MM.1S (cell line): ENCODE measurements around the gene ADCY3.

ENCODE experiments used
- DNase-seq: peaks from one replicate; pipeline ENCODE4 v3.0.0-alpha.2; 2015
- H2AFZ ChIP-seq: fragments of 300-600 bp; sonication (generic); 2 replicates; pipeline ENCODE4 v1.6.0; 2016; ENCODE audit warnings: antibody characterized with exemption, low read length
- H3F3A ChIP-seq: fragments of 300-600 bp; sonication (generic); 2 replicates; pipeline ENCODE4 v1.6.1; 2016; ENCODE audit warnings: mild to moderate bottlenecking, antibody characterized with exemption, low read length, moderate library complexity, mixed read lengths; ENCODE audit not compliant: insufficient read depth
- H3K27ac ChIP-seq: fragments of 300-600 bp; sonication (generic); 2 replicates; pipeline ENCODE4 v1.5.1; 2016; ENCODE audit warnings: mild to moderate bottlenecking, low read length
- H3K27me3 ChIP-seq: fragments of 300-600 bp; sonication (generic); replicated peaks from 2 replicates; pipeline ENCODE4 v1.6.0; 2016; ENCODE audit warnings: low read length; ENCODE audit not compliant: insufficient read depth
- H3K36me3 ChIP-seq: fragments of 300-600 bp; sonication (generic); replicated peaks from 2 replicates; pipeline ENCODE4 v1.6.1; 2016; ENCODE audit warnings: mild to moderate bottlenecking, low read length, mixed read lengths; ENCODE audit not compliant: insufficient read depth
- H3K4me1 ChIP-seq: fragments of 300-600 bp; sonication (generic); 2 replicates; pipeline ENCODE4 v1.6.1; 2016; ENCODE audit warnings: low read length, mixed read lengths
- H3K4me2 ChIP-seq: fragments of 300-600 bp; sonication (generic); 2 replicates; pipeline ENCODE4 v1.6.0; 2016; ENCODE audit warnings: low read depth, low read length
- H3K4me3 ChIP-seq: fragments of 300-600 bp; sonication (generic); 2 replicates; pipeline ENCODE4 v1.5.1; 2016; ENCODE audit warnings: low read length, mixed read lengths
- H3K79me2 ChIP-seq: fragments of 300-600 bp; sonication (generic); 2 replicates; pipeline ENCODE4 v1.6.1; 2016; ENCODE audit warnings: mixed run types, low read length, mixed read lengths
- H3K9ac ChIP-seq: fragments of 300-600 bp; sonication (generic); 2 replicates; pipeline ENCODE4 v1.6.1; 2016; ENCODE audit warnings: low read length, mixed read lengths
- H3K9me2 ChIP-seq: fragments of 300-600 bp; sonication (generic); replicated peaks from 2 replicates; pipeline ENCODE4 v1.6.1; 2016; ENCODE audit warnings: mild to moderate bottlenecking, low read length, mixed read lengths; ENCODE audit not compliant: insufficient read depth
- H3K9me3 ChIP-seq: fragments of 300-600 bp; sonication (generic); replicated peaks from 2 replicates; pipeline ENCODE4 v1.6.1; 2016; ENCODE audit warnings: mild to moderate bottlenecking, low read length, mixed read lengths; ENCODE audit not compliant: insufficient read depth
- H4K20me1 ChIP-seq: fragments of 300-600 bp; sonication (generic); 2 replicates; pipeline ENCODE4 v1.6.1; 2016; ENCODE audit warnings: mild to moderate bottlenecking, low read length, moderate library complexity, mixed read lengths; ENCODE audit not compliant: insufficient read depth
- EZH2 ChIP-seq: fragments of 300-600 bp; sonication (generic); optimal IDR thresholded peaks from 2 replicates; pipeline ENCODE3; 2017; ENCODE audit warnings: low read depth, mild to moderate bottlenecking, antibody characterized with exemption, low read length, mixed read lengths
- EZH2phosphoT487 ChIP-seq: fragments of 300-600 bp; sonication (generic); IDR thresholded peaks from 2 replicates; pipeline ENCODE4 v1.6.1; 2018; ENCODE audit warnings: antibody characterized with exemption, low read length
- TF ChIP-seq, protein P1 (sequence below): fragments of 300-600 bp; sonication (generic); IDR thresholded peaks from 2 replicates; pipeline ENCODE4 v1.5.1; 2016; ENCODE audit warnings: antibody characterized with exemption, low read length, mixed read lengths

The ADCY3 gene

DNA sequence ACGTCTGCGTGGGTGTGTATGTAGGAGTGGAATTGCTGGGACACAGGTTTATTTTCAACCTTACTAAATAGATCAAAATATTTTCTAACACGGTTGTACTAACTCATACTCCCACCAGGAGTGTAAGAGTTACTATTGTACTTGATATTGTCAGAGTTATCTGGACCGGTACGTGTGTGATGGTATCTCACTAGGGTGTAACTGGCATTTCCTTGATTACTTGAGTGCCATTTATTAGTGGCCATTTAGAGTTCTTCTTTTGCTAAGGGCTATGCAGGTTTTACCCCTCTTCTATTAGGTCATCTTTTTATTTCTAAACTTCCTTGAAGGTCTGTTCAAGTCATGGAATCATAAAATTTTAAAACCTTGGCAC lies 93.3 kb downstream of the ADCY3 start:
- H4K20me1 ChIP-seq: no peaks in the 10 kb centered on the region
- H3K4me2 ChIP-seq: no peak overlapping the region
- no peak overlapping the region for H2AFZ ChIP-seq
- TF ChIP-seq, protein P1, sequence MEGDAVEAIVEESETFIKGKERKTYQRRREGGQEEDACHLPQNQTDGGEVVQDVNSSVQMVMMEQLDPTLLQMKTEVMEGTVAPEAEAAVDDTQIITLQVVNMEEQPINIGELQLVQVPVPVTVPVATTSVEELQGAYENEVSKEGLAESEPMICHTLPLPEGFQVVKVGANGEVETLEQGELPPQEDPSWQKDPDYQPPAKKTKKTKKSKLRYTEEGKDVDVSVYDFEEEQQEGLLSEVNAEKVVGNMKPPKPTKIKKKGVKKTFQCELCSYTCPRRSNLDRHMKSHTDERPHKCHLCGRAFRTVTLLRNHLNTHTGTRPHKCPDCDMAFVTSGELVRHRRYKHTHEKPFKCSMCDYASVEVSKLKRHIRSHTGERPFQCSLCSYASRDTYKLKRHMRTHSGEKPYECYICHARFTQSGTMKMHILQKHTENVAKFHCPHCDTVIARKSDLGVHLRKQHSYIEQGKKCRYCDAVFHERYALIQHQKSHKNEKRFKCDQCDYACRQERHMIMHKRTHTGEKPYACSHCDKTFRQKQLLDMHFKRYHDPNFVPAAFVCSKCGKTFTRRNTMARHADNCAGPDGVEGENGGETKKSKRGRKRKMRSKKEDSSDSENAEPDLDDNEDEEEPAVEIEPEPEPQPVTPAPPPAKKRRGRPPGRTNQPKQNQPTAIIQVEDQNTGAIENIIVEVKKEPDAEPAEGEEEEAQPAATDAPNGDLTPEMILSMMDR: no peak
- TF ChIP-seq EZH2 (no peak), EZH2phosphoT487 (no peak)
- H3K4me1 ChIP-seq: peaks cover 10% of the 10 kb centered on the region
- H3K9me3 ChIP-seq: no peaks in the 10 kb centered on the region
- H3K27ac ChIP-seq: no peak overlapping the region
- H3K9ac ChIP-seq: no peak overlapping the region
- H3K9me2 ChIP-seq: no peaks in the 10 kb centered on the region
- DNase-seq: no peak
- H3F3A ChIP-seq: peaks cover 8% of the 10 kb centered on the region
- no peaks in the 10 kb centered on the region for H3K27me3 ChIP-seq
- H3K79me2 ChIP-seq: no peaks in the 10 kb centered on the region
- peaks cover 8% of the 10 kb centered on the region; the same call in 1 of the 2 replicates for H3K36me3 ChIP-seq
- H3K4me3 ChIP-seq: no peak overlapping the region

- H3F3A ChIP-seq: peaks cover 11% of the 10 kb centered on the region
- H3K27ac ChIP-seq: no peak overlapping the region
- no peak overlapping the region for H3K4me3 ChIP-seq
- no peak overlapping the region for H2AFZ ChIP-seq
- H3K9me3 ChIP-seq: no peaks in the 10 kb centered on the region
- no peak overlapping the region for H3K9ac ChIP-seq
- peaks cover 14% of the 10 kb centered on the region for H3K4me1 ChIP-seq
- no peaks in the 10 kb centered on the region for H3K27me3 ChIP-seq
- H3K4me2 ChIP-seq: no peak overlapping the region
- TF ChIP-seq, protein P1: no peak
- TF ChIP-seq EZH2 (no peak), EZH2phosphoT487 (no peak)
- peaks cover 8% of the 10 kb centered on the region for H3K36me3 ChIP-seq
- H4K20me1 ChIP-seq: no peaks in the 10 kb centered on the region
- no peak for DNase-seq
- no peaks in the 10 kb centered on the region for H3K9me2 ChIP-seq
- no peaks in the 10 kb centered on the region for H3K79me2 ChIP-seq
Observed at GRCh38 chr2:24825883-24826772, 93.9 kb downstream of the ADCY3 start.

DNA sequence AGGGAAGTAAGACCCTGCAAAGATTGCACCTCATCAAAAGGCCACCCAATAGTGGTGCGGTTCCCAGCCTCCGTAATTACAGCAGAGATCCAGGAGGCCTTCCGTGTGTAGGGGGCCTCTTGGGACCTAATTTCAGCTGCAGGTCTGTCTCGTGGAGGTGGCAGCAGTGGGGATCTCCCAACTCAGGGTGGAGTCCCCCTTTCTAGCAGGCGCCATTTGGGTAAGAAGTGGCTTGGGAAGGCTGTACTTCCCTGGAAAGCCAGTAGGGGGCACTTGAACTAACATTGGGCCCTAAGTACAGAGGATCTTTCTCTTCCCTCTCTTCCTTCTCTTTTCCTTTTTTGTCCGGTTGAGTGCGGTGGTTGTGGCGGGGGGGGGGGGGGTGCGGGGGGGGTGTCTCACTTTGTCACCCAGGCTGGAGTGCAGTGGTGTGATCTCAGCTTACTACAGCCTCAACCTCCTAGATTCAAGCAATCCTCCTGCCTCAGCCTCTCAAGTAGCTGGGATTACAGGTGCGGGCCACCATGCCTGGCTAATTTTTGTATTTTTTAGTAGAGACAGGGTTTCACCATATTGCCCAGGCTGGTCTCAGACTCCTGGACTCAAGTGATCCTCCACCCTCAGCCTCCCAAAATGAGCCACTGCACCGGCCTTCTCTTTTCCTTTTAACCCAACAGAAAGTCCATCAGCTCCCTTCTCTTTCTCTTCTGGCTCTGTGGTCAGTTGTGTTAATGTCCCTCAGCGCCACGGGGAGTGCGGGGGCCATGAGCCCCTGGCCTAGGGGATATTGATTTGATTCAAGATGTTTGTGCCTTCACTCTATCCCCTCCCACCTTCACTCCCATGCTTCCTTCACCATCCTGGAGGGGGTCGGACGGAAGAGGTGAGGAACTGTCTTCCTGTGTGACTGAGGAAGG lies 94.8 kb downstream of the ADCY3 start:
- no peaks in the 10 kb centered on the region for H3K9me3 ChIP-seq
- no peak overlapping the region for H3K9ac ChIP-seq
- H3K36me3 ChIP-seq: peaks cover 8% of the 10 kb centered on the region
- H3K9me2 ChIP-seq: no peaks in the 10 kb centered on the region
- H3K4me1 ChIP-seq: peaks cover 14% of the 10 kb centered on the region
- H3F3A ChIP-seq: peaks cover 11% of the 10 kb centered on the region
- TF ChIP-seq, protein P1: peak; percentile 55
- no peak for TF ChIP-seq EZH2
- H3K79me2 ChIP-seq: no peaks in the 10 kb centered on the region
- no peak overlapping the region for H2AFZ ChIP-seq
- no peak for DNase-seq
- no peak overlapping the region for H3K27ac ChIP-seq
- no peaks in the 10 kb centered on the region for H3K27me3 ChIP-seq
- no peaks in the 10 kb centered on the region for H4K20me1 ChIP-seq
- no peak overlapping the region for H3K4me2 ChIP-seq
- H3K4me3 ChIP-seq: no peak overlapping the region
